IMR-90 (cell line): ENCODE measurements around the gene GTF2F2. TPM values are rescaled to one million over a fixed set of nuclear protein-coding genes. Genes with fewer than 3 reads are reported as not detected.
A peak's percentile ranks its signal among the peaks of the same experiment; 100 is the strongest.

ENCODE experiments used
- ATAC-seq: fragments of 200-7000 bp; cut with Tn5 transposase; 2 replicates; pipeline ENCODE4 v1.9.1; 2020; ENCODE audit warnings: low read depth, mild to moderate bottlenecking, moderate library complexity
- BruUV-seq: library from RNA; stranded (reverse); fragments of 400-500 nt; replicated peaks from 2 replicates; lab custom pipeline; 2021; lab: Mats Ljungman, UMichigan
- CTCF ChIA-PET: fragments of 300-600 bp; formaldehyde crosslinking; extraction: SDS; loops from one replicate; lab custom pipeline; 2021; ENCODE audit warnings: antibody characterized with exemption; lab: Yijun Ruan, JAX
- POLR2A ChIA-PET: fragments of 300-600 bp; sonication (Branson Sonifier 250); formaldehyde crosslinking; loops from one replicate; lab custom pipeline; 2022; ENCODE audit warnings: antibody characterized with exemption; ENCODE audit not compliant: unreplicated experiment; lab: Charles Lee
- DNase-seq: peaks from one replicate; pipeline ENCODE4 v3.0.0; 2013
- H2AFZ ChIP-seq: replicated peaks from 2 replicates; pipeline ENCODE3; 2013; ENCODE audit warnings: low read length, mild to moderate bottlenecking; ENCODE audit not compliant: poor library complexity
- H2AK5ac ChIP-seq: 2 replicates; pipeline ENCODE4 v1.6.1; 2013; ENCODE audit warnings: low read depth, low read length, inconsistent platforms
- H2AK9ac ChIP-seq: replicated peaks from 2 replicates; pipeline ENCODE3; 2013; ENCODE audit warnings: mild to moderate bottlenecking, low read depth, low read length, moderate library complexity; ENCODE audit not compliant: poor library complexity
- H2BK120ac ChIP-seq: 2 replicates; pipeline ENCODE4 v1.6.1; 2013; ENCODE audit warnings: low read depth, low read length, inconsistent platforms
- H2BK15ac ChIP-seq: 3 replicates; pipeline ENCODE4 v1.6.1; 2013; ENCODE audit warnings: low read depth, low read length, inconsistent platforms
- H2BK20ac ChIP-seq: 2 replicates; pipeline ENCODE4 v1.6.1; 2013; ENCODE audit warnings: low read depth, mild to moderate bottlenecking, inconsistent platforms, low read length, moderate library complexity
- H2BK5ac ChIP-seq: 2 replicates; pipeline ENCODE4 v1.6.1; 2013; ENCODE audit warnings: mild to moderate bottlenecking, low read depth, low read length, inconsistent platforms; ENCODE audit not compliant: poor library complexity, severe bottlenecking
- H3K14ac ChIP-seq: replicated peaks from 2 replicates; pipeline ENCODE4 v1.6.1; 2013; ENCODE audit warnings: low read depth, low read length, inconsistent platforms
- H3K18ac ChIP-seq: 2 replicates; pipeline ENCODE4 v1.6.1; 2013; ENCODE audit warnings: low read depth, low read length, control low read depth
- H3K23ac ChIP-seq: 2 replicates; pipeline ENCODE4 v1.6.1; 2013; ENCODE audit warnings: low read depth, low read length, inconsistent platforms
- H3K27ac ChIP-seq: 2 replicates; pipeline ENCODE4 v1.5.1; 2013; ENCODE audit warnings: mild to moderate bottlenecking, control low read depth, low read length; ENCODE audit not compliant: insufficient read depth
- H3K27me3 ChIP-seq: 2 replicates; pipeline ENCODE4 v1.6.1; 2013; ENCODE audit warnings: low read length; ENCODE audit not compliant: control insufficient read depth, insufficient read depth
- H3K36me3 ChIP-seq: 2 replicates; pipeline ENCODE4 v1.6.1; 2013; ENCODE audit warnings: low read length, mixed read lengths; ENCODE audit not compliant: control insufficient read depth, insufficient read depth
- H3K4ac ChIP-seq: 2 replicates; pipeline ENCODE4 v1.6.1; 2013; ENCODE audit warnings: low read depth, low read length, inconsistent platforms
- H3K4me1 ChIP-seq: 2 replicates; pipeline ENCODE4 v1.6.1; 2013; ENCODE audit warnings: low read length, mixed read lengths; ENCODE audit not compliant: control insufficient read depth, insufficient read depth
- H3K4me2 ChIP-seq: 2 replicates; pipeline ENCODE4 v1.6.1; 2013; ENCODE audit warnings: low read depth, mild to moderate bottlenecking, control low read depth, low read length, moderate library complexity
- H3K4me3 ChIP-seq: 2 replicates; pipeline ENCODE4 v1.5.1; 2013; ENCODE audit warnings: low read depth, mild to moderate bottlenecking, control low read depth, low read length, moderate library complexity; ENCODE audit not compliant: insufficient read depth
- H3K56ac ChIP-seq: 2 replicates; pipeline ENCODE4 v1.6.1; 2013; ENCODE audit warnings: low read length, inconsistent platforms; ENCODE audit not compliant: insufficient read depth; ENCODE audit errors: extremely low read depth
- H3K79me1 ChIP-seq, 2 experiments: 2 replicates each; pipeline ENCODE4 v1.6.1; 2013; ENCODE audit warnings: low read length in 2 of 2, inconsistent platforms in 1 of 2, low read depth in 1 of 2
- H3K9ac ChIP-seq: 2 replicates; pipeline ENCODE4 v1.6.1; 2013; ENCODE audit warnings: low read depth, low read length, control low read depth
- H3K9me1 ChIP-seq: 2 replicates; pipeline ENCODE4 v1.6.1; 2013; ENCODE audit warnings: low read length, inconsistent platforms; ENCODE audit not compliant: insufficient read depth
- H3K9me3 ChIP-seq: 2 replicates; pipeline ENCODE4 v1.6.1; 2013; ENCODE audit warnings: low read length; ENCODE audit not compliant: control insufficient read depth, insufficient read depth
- H4K20me1 ChIP-seq: 2 replicates; pipeline ENCODE4 v1.6.1; 2013; ENCODE audit warnings: low read length, inconsistent platforms; ENCODE audit not compliant: insufficient read depth
- H4K5ac ChIP-seq: 2 replicates; pipeline ENCODE4 v1.6.1; 2013; ENCODE audit warnings: mild to moderate bottlenecking, low read depth, low read length, control low read depth
- H4K8ac ChIP-seq, 2 experiments: 2 replicates each; pipeline ENCODE4 v1.6.1; 2013; ENCODE audit warnings: low read depth in 2 of 2, low read length in 2 of 2, control low read depth in 1 of 2, inconsistent platforms in 1 of 2
- H4K91ac ChIP-seq: 2 replicates; pipeline ENCODE4 v1.6.1; 2013; ENCODE audit warnings: low read depth, low read length, inconsistent platforms; ENCODE audit not compliant: insufficient read depth
- BHLHE40 ChIP-seq: fragments of 150-350 bp; IDR thresholded peaks from 2 replicates; pipeline ENCODE4 v1.6.1; 2016; ENCODE audit warnings: mild to moderate bottlenecking, low read depth, low read length
- CEBPB ChIP-seq: IDR thresholded peaks from 2 replicates; pipeline ENCODE4 v1.6.1; 2012; ENCODE audit warnings: low read depth, low read length, improper control_type of control experiment
- CHD1 ChIP-seq: IDR thresholded peaks from 2 replicates; pipeline ENCODE4 v1.6.1; 2012; ENCODE audit warnings: low read depth, low read length, improper control_type of control experiment
- FOS ChIP-seq: fragments of 150-350 bp; IDR thresholded peaks from 2 replicates; pipeline ENCODE4 v1.6.1; 2016; ENCODE audit warnings: low read depth, low read length
- MAFK ChIP-seq: IDR thresholded peaks from 2 replicates; pipeline ENCODE4 v1.6.1; 2012; ENCODE audit warnings: low read depth, low read length, improper control_type of control experiment
- MAZ ChIP-seq: IDR thresholded peaks from 2 replicates; pipeline ENCODE4 v1.6.1; 2012; ENCODE audit warnings: low read depth, mild to moderate bottlenecking, low read length, improper control_type of control experiment, moderate library complexity, borderline replicate concordance
- MXI1 ChIP-seq: IDR thresholded peaks from 2 replicates; pipeline ENCODE4 v1.6.1; 2012; ENCODE audit warnings: low read depth, mild to moderate bottlenecking, low read length, moderate library complexity, borderline replicate concordance
- NFE2L2 ChIP-seq: fragments of 150-350 bp; IDR thresholded peaks from 2 replicates; pipeline ENCODE4 v1.6.1; 2016; ENCODE audit warnings: low read depth, mild to moderate bottlenecking, low read length
- POLR2A ChIP-seq: IDR thresholded peaks from 2 replicates; pipeline ENCODE4 v1.6.1; 2012; ENCODE audit warnings: mild to moderate bottlenecking, low read depth, low read length
- RAD21 ChIP-seq: IDR thresholded peaks from 2 replicates; pipeline ENCODE4 v1.6.1; 2012; ENCODE audit warnings: low read length, improper control_type of control experiment
- RCOR1 ChIP-seq: IDR thresholded peaks from 2 replicates; pipeline ENCODE4 v1.6.1; 2012; ENCODE audit warnings: mild to moderate bottlenecking, low read length, improper control_type of control experiment; ENCODE audit not compliant: insufficient replicate concordance
- SMC3 ChIP-seq: fragments of 150-350 bp; IDR thresholded peaks from 2 replicates; pipeline ENCODE4 v1.6.1; 2016; ENCODE audit warnings: low read depth, mild to moderate bottlenecking, antibody characterized with exemption, low read length, moderate library complexity
- WGBS, 2 experiments: methylation state at CpG; one replicate each; pipeline versions ENCODE4 v1.1.5 to v1.1.7; 2013; ENCODE audit warnings: missing lambda C conversion rate in 2 of 2; ENCODE audit not compliant: insufficient read length in 1 of 2; ENCODE audit errors: extremely low coverage in 2 of 2; 5-methylcytosine and 5-hydroxymethylcytosine counted together
- dilution Hi-C: fragments of 300-500 bp; cut with HindIII; formaldehyde crosslinking; loops from one replicate; pipeline ENCODE4 v1.14.3; 2018; ENCODE audit warnings: low sequenced_read_pairs; ENCODE audit not compliant: unreplicated experiment
- in situ Hi-C: fragments of 300-500 bp; cut with MboI; formaldehyde crosslinking; loops from 3 replicates; pipeline ENCODE4 v1.14.3; 2019; ENCODE audit warnings: low sequenced_read_pairs, inconsistent platforms, mixed read lengths
- intact Hi-C: fragments of 100-400 bp; cut with micrococcal nuclease; formaldehyde crosslinking; loops from 2 replicates; pipeline ENCODE4 v1.10.0; 2022
- polyA plus RNA-seq, 3 experiments: library from polyadenylated mRNA; depleted of rRNA; stranded (reverse); fragments of >200 nt; gene quantifications; 2 replicates each; pipeline ENCODE4 v1.2.3, GENCODE V29; 2012; ENCODE audit warnings: low replicate concordance in 1 of 3
- total RNA-seq: library from RNA; depleted of rRNA; stranded (reverse); fragments of >200 nt; gene quantifications from 2 replicates; pipeline ENCODE4 v1.2.3, GENCODE V29; 2012
- TF ChIP-seq, protein P1 (sequence below): conservative IDR thresholded peaks from 2 replicates; pipeline ENCODE4 v1.5.1; 2012; ENCODE audit warnings: mild to moderate bottlenecking, low read depth, low read length, improper control_type of control experiment
- TF ChIP-seq, protein P2 (sequence below): fragments of 150-350 bp; IDR thresholded peaks from 2 replicates; pipeline ENCODE4 v1.6.1; 2016; ENCODE audit warnings: low read depth, mild to moderate bottlenecking, low read length, moderate library complexity, borderline replicate concordance

Gene GTF2F2
- total and polyA plus RNA-seq, 2 of the 4 experiments (the other 2 are of a cell fraction): 16.5 to 21.0 TPM

DNA sequence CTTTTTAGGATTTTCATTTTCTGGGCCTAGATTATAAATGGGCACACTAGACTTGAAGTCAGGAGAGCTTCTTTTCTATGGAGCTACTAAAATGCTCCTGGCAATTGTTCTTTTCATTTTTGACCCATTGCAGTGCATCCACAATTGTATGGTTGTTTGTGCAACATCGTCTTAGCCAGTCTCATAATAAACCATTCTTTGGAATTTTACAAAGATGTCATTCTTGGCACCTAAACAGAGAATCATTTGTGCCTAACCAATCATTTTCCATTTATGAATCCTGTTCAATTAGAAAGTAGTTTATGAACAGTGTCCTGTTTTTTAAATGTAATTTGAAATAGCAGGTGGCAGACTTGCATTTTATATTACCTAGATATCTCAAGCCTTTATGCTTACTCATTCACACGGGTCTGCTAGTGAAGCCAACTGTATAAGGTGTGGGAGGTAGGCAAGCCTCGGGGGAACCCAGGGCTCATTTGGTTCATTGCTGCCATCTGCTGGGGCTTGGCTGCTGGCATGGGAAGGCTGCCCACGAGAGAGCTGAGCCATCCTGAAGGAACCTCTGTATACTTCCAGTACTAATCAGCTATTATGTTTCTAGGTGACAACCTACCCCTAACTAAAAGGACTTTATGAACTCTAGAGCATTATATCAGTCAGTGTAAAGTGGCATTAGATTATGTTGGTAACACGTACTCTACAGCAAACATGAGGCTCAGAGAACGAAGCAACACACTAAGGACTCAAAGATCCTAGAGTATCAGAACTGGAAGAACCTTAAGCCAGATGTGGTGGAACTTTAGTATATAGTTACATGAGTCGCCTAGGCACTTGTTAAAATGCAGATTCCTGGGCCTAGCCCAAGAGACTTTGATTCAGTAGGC is 160.7 kb downstream of the GTF2F2 start:
- CTCF ChIA-PET: interaction anchor here (0.5 to 1.7 kb wide), 12 partner anchors 80 to 1376 kb away, joined by 3 to 12 read pairs (median 3); partner anchors contain the start of gene KCTD4
- Histone ChIP-seq H3K14ac (no peak overlapping the region), H3K9me1 (no peaks in the 10 kb centered on the region), H3K23ac (no peak overlapping the region), H3K4me3 (no peak overlapping the region), H3K4ac (no peak overlapping the region; the same call in 1 of the 2 replicates), H2BK20ac (peak overlapping the region; percentile 2; the same call in 1 of the 2 replicates), H3K9ac (no peak overlapping the region), H3K4me2 (no peak overlapping the region), H3K79me1 (peaks cover 6 to 11% of the 10 kb centered on the region in 2 experiments; a peak in 2 of 4 replicates), H2AK5ac (0 out of 2 replicates have a peak overlapping the region, but pooled peaks have one; percentile 49), H4K5ac (no peak overlapping the region), H2BK5ac (peak overlapping the region; percentile 51), H4K20me1 (no peaks in the 10 kb centered on the region), H2AK9ac (no peak overlapping the region), H2AFZ (no peak overlapping the region), H2BK120ac (peak overlapping the region; percentile 48; the same call in 1 of the 2 replicates), H3K9me3 (peaks cover 6% of the 10 kb centered on the region; the same call in 1 of the 2 replicates), H3K18ac (no peak overlapping the region; the same call in 1 of the 2 replicates), H4K8ac (peak overlapping the region in 1 of 2 experiments; percentile 28; a peak in 1 of 4 replicates), H3K27ac (no peak overlapping the region), H3K36me3 (peaks cover 8% of the 10 kb centered on the region), H3K27me3 (no peaks in the 10 kb centered on the region), H4K91ac (no peak overlapping the region), H3K4me1 (no peaks in the 10 kb centered on the region), H3K56ac (no peak overlapping the region), H2BK15ac (peak overlapping the region; percentile 45; the same call in 1 of the 3 replicates)
- dilution Hi-C loops (no loop called here), intact Hi-C loops (loop anchor here (1.0 to 5.0 kb wide), 5 partner anchors 74 to 294 kb away; partner anchors contain the start of genes GPALPP1, GTF2F2 and NUFIP1), in situ Hi-C loops (no loop called here)
- peak; percentile 94 for ATAC-seq
- no TSS peak for BruUV-seq
- WGBS, 2 experiments: 86% methylated on average over 1 of the region's 7 CpGs; no CpG with 5 or more reads in 1 of the 2 experiments
- peak; percentile 78 for DNase-seq
- POLR2A ChIA-PET: interaction anchor here (0.6 kb wide), 2 partner anchors 57 to 174 kb away, joined by 4 to 17 read pairs; no protein-coding TSS in a partner anchor
- TF ChIP-seq MXI1: no peak
- TF ChIP-seq MAZ: no peak
- TF ChIP-seq MAFK: no peak
- TF ChIP-seq SMC3: peak; percentile 96
- no peak for TF ChIP-seq RCOR1
- TF ChIP-seq FOS: no peak
- TF ChIP-seq RAD21: peak; percentile 94
- TF ChIP-seq, protein P1, sequence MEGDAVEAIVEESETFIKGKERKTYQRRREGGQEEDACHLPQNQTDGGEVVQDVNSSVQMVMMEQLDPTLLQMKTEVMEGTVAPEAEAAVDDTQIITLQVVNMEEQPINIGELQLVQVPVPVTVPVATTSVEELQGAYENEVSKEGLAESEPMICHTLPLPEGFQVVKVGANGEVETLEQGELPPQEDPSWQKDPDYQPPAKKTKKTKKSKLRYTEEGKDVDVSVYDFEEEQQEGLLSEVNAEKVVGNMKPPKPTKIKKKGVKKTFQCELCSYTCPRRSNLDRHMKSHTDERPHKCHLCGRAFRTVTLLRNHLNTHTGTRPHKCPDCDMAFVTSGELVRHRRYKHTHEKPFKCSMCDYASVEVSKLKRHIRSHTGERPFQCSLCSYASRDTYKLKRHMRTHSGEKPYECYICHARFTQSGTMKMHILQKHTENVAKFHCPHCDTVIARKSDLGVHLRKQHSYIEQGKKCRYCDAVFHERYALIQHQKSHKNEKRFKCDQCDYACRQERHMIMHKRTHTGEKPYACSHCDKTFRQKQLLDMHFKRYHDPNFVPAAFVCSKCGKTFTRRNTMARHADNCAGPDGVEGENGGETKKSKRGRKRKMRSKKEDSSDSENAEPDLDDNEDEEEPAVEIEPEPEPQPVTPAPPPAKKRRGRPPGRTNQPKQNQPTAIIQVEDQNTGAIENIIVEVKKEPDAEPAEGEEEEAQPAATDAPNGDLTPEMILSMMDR: peak; percentile 89
- no peak for TF ChIP-seq CHD1
- peak; percentile 53; the same call in 1 of the 2 replicates for TF ChIP-seq NFE2L2
- TF ChIP-seq CEBPB: no peak
- no peak for TF ChIP-seq POLR2A
- TF ChIP-seq BHLHE40: no peak
- TF ChIP-seq, protein P2, sequence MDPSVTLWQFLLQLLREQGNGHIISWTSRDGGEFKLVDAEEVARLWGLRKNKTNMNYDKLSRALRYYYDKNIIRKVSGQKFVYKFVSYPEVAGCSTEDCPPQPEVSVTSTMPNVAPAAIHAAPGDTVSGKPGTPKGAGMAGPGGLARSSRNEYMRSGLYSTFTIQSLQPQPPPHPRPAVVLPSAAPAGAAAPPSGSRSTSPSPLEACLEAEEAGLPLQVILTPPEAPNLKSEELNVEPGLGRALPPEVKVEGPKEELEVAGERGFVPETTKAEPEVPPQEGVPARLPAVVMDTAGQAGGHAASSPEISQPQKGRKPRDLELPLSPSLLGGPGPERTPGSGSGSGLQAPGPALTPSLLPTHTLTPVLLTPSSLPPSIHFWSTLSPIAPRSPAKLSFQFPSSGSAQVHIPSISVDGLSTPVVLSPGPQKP: no peak
